Measurements from ENCODE around the gene GBA2.

DNA sequence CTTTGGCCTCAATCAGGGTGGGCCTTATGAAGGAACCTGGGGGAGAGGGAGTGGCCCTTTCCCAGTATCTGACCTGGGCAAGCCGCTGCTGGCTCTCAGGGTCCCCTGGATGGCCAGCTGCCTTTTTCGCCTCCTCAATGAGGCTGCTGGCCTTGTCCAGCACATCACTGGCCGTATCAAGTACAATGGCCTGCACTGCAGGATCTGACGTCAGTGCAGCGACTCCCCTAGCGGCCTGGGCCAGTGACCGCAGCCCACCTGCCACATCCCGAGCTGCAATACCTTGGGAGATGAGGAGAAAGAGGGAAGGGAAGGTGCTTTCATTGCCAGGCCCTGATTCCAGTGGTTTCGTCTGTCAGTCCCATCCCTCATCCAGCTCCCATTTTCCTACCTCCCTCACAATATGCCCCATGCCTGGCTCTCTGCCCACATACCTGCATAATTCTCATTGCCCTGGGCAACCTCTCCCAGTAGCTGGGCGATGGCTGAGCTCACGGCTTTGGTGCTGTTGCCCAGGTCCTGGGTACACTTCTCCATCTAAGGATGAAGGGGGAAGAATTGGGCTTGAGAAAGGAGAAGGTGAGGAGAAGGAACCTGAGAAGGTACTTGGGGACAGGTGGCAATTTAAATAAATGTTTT is 36.1 kb downstream of the GBA2 start:
- TF ChIP-seq, protein P1, sequence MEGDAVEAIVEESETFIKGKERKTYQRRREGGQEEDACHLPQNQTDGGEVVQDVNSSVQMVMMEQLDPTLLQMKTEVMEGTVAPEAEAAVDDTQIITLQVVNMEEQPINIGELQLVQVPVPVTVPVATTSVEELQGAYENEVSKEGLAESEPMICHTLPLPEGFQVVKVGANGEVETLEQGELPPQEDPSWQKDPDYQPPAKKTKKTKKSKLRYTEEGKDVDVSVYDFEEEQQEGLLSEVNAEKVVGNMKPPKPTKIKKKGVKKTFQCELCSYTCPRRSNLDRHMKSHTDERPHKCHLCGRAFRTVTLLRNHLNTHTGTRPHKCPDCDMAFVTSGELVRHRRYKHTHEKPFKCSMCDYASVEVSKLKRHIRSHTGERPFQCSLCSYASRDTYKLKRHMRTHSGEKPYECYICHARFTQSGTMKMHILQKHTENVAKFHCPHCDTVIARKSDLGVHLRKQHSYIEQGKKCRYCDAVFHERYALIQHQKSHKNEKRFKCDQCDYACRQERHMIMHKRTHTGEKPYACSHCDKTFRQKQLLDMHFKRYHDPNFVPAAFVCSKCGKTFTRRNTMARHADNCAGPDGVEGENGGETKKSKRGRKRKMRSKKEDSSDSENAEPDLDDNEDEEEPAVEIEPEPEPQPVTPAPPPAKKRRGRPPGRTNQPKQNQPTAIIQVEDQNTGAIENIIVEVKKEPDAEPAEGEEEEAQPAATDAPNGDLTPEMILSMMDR (IDR thresholded peaks at IDR 0.05): no peak
- TF ChIP-seq POLR2A (IDR thresholded peaks at IDR 0.05) (no peak), POLR2AphosphoS5 (IDR thresholded peaks at IDR 0.05; ENCODE audit: insufficient read depth in 1 of 2, low read depth in 1 of 2) (no peak)
